Islet of Langerhans (tissue), 1 donor: ENCODE results near the gene SMPDL3B.

ENCODE experiments used
- FAIRE-seq: peaks from one replicate; lab custom pipeline; 2011; peaks lifted over from hg19 to GRCh38; lab: Jason Lieb, UNC

SMPDL3B gene

GRCh38 chr1:27934818-27935549, at the start of gene SMPDL3B:
Gene SMPDL3B, plus strand, starts transcription at chr1:27935000. Its CDS starts 184 bp downstream, at chr1:27935184.
- no peak for FAIRE-seq

- FAIRE-seq: no peak
Measured at GRCh38 chr1:27885114-27885528, 49.7 kb upstream of the SMPDL3B start.

- no peak for FAIRE-seq
Measured at GRCh38 chr1:27885621-27886352, 49.0 kb upstream of the SMPDL3B start.

- FAIRE-seq: no peak
Measured at GRCh38 chr1:27886353-27886679, 48.5 kb upstream of the SMPDL3B start.

- FAIRE-seq: no peak
Measured at GRCh38 chr1:27886744-27887143, 48.1 kb upstream of the SMPDL3B start.

GRCh38 chr1:27887215-27888021, 47.4 kb upstream of the SMPDL3B start:
- no peak for FAIRE-seq

GRCh38 chr1:27889506-27889905, 45.3 kb upstream of the SMPDL3B start:
- FAIRE-seq: no peak

GRCh38 chr1:27891196-27891889, 43.5 kb upstream of the SMPDL3B start:
- no peak for FAIRE-seq

- peak; percentile 81 for FAIRE-seq
Measured at GRCh38 chr1:27894521-27894920, 40.3 kb upstream of the SMPDL3B start.

GRCh38 chr1:27906759-27907158, 28.0 kb upstream of the SMPDL3B start:
- FAIRE-seq: no peak

- FAIRE-seq: no peak
Measured at GRCh38 chr1:27912429-27912828, 22.4 kb upstream of the SMPDL3B start.

- FAIRE-seq: no peak
Measured at GRCh38 chr1:27915082-27915575, 19.7 kb upstream of the SMPDL3B start.

- FAIRE-seq: no peak
Measured at GRCh38 chr1:27922272-27922671, 12.5 kb upstream of the SMPDL3B start.

- FAIRE-seq: no peak
Measured at GRCh38 chr1:27928216-27928954, 6.4 kb upstream of the SMPDL3B start.

GRCh38 chr1:27931184-27931583, 3.6 kb upstream of the SMPDL3B start:
- FAIRE-seq: no peak

- no peak for FAIRE-seq
Measured at GRCh38 chr1:27931759-27932158, 3.0 kb upstream of the SMPDL3B start.

- FAIRE-seq: no peak
Measured at GRCh38 chr1:27935721-27936120, 921 bp downstream of the SMPDL3B start.

- no peak for FAIRE-seq
Measured at GRCh38 chr1:27936370-27936769, 1.6 kb downstream of the SMPDL3B start.

GRCh38 chr1:27937524-27937836, 2.7 kb downstream of the SMPDL3B start:
- FAIRE-seq: no peak

- FAIRE-seq: no peak
Measured at GRCh38 chr1:27938488-27938887, 3.7 kb downstream of the SMPDL3B start.

GRCh38 chr1:27940297-27940696, 5.5 kb downstream of the SMPDL3B start:
- FAIRE-seq: no peak
